ELR (cell line): ENCODE data around the gene BCKDK.

Source experiments
- DNase-seq: peaks from one replicate; pipeline ENCODE4 v3.0.0-alpha.2; 2015; ENCODE audit warnings: low read depth

BCKDK gene

DNA sequence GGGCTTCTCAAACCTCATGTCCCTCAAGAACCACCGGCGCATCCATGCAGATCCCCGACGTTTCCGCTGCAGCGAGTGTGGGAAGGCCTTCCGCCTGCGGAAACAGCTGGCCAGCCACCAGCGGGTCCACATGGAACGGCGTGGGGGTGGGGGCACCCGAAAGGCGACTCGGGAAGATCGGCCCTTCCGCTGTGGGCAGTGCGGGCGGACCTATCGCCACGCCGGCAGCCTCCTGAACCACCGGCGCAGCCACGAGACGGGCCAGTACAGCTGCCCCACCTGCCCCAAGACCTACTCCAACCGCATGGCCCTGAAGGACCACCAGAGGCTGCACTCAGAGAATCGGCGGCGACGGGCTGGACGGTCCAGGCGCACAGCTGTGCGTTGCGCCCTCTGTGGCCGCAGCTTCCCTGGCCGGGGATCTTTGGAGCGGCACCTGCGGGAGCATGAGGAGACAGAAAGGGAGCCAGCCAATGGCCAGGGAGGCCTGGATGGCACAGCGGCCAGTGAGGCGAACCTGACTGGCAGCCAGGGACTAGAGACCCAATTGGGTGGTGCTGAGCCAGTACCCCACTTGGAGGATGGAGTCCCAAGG lies 28.1 kb upstream of the BCKDK start:
- no peak for DNase-seq

DNA sequence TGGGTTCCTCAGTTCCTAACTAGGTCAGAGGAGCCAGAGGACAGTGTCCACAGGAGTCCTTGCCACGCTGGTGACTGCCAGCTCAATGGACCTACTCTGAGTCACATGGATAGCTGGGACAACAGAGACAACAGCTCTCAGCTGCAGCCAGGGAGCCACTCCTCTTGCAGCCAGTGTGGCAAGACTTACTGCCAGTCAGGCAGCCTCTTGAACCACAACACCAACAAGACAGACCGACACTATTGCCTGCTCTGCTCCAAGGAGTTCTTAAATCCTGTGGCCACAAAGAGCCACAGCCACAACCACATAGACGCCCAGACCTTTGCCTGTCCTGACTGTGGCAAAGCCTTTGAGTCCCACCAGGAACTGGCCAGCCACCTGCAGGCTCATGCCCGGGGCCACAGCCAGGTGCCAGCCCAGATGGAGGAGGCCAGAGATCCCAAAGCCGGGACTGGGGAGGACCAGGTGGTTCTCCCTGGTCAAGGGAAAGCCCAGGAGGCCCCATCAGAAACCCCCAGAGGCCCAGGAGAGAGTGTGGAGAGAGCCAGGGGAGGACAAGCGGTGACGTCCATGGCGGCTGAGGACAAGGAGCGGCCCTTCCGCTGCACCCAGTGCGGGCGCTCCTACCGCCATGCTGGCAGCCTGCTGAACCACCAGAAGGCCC lies 27.3 kb upstream of the BCKDK start:
- DNase-seq, result no peak

DNA sequence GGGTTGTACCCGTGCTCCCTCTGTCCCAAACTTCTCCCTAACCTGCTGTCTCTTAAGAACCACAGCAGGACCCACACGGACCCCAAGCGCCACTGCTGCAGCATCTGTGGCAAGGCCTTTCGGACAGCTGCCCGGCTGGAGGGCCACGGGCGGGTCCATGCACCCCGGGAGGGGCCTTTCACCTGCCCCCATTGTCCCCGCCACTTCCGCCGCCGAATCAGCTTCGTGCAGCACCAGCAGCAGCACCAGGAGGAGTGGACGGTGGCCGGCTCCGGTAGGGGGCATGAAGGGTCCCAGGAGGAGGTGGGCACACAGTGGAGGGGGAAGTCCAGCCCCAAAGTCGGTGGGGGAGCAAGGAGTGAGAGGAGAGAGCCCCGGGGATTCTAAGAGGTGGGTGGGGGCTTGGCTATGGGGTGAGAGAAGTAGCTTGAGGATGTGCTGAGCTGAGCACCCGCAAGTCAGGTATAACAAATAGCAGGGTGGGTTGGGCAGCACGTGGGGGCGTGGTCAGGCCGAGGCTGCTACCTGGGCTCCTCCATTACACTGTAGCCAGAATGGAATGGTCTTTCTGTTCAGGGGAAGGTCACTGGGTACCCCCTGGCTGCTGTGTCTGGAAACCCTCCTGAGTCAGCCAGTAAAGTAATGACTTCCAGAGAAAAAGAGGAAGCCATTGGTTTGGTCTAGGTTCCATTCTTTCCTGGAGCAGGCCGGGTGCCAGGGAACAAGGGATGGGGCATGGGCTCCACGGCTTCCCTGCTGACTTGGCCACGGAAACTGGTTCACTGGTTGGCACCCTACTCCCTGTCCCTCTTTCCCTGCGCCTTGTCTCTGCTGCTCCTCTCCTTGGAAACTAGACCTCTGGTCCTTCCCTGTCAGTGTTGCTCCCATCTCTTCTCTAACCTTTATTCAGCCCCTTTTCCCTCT lies 26.5 kb upstream of the BCKDK start:
- DNase-seq, result no peak

DNA sequence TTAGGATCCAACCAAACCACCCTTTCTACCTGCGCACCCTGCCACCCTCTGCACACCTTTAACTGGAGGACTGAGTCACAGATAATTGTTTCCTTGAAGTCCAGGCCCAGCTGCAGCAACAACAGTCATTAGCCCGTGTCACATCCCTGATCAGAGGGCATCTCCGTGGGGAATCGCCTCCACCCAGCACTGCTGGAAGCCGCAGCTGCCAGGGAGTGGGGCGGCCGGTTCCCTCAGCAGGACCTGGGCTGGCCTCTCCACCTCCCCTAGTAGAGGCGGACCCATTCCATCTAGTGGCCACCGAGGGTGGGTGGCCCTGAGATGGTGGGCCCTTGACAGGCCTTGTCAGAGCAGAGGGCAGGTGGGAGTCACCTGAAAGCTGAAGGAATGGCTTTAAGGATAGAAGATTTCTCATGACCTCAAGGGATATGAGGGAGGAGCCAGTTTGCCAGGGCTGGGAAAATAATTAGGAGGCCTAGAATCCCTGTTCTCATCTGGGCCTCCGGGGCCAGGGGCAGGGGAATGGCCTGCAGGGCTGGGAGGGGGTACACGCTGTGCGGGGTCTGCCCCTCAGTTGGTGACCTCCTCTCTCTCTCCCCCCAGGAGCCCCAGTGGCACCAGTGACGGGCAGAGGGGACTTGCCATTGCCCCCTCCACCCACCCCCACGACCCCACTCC lies 25.7 kb upstream of the BCKDK start:
- DNase-seq, result no peak

DNA sequence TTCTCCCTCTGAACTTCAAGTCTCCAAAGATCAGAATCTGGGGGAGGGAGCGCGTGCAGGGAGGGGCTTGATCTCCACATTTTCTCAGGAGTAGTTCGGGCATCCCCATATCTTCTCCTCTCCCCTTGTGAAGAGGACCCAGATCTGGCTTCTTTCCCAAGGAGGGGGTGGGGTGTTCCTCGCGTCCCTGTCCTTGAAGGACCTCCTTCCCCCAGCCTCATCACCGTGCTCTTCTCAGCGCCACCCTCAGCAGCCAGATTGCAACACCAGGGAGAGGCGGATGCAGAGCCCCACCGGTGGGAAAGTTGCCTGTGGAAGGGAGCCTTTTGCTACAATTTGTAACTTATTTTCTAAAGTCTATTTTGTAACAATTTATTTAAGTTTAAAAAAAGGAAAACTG lies 25.1 kb upstream of the BCKDK start:
- DNase-seq, result no peak

DNA sequence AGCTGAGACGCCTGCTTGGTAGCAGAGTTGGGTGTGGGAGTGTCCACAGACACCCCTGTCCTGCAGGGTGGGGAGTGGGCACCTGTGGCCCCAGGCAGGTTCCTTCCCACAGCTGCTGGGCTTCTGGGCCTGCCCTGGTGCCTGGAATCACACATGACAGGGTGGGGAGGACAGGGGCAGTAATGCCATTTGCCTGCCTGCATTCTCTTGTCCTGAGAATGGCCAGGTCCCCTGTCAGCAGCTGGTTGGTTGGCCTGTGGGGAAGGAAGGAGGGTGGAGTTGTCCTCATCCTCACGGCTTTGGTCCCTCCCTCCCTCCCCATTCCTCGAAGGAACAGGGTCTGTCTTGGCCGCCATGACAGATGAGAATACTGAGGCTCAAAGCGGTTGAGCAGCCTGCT lies 24.6 kb upstream of the BCKDK start:
- DNase-seq, result no peak

DNA sequence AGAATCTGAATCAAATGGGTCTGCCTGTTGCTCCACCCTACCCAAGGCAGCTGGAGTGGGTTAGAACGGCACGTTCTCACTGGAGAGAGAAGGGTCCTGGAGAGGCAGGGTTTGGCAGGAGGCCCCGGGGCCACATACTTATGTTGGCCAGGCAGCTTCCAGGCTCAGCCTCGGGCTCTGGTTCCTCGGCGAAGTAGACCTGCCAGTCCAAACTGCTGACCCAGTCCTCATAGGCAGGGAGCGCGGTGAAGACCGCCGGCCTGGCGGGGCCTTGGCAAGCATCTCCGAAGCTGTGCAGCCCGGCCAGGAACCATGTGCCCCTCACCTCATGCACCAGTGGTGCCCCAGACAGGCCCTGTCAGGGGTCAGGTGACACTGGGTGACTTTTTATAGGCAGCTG lies 24.2 kb upstream of the BCKDK start:
- DNase-seq, result no peak

DNA sequence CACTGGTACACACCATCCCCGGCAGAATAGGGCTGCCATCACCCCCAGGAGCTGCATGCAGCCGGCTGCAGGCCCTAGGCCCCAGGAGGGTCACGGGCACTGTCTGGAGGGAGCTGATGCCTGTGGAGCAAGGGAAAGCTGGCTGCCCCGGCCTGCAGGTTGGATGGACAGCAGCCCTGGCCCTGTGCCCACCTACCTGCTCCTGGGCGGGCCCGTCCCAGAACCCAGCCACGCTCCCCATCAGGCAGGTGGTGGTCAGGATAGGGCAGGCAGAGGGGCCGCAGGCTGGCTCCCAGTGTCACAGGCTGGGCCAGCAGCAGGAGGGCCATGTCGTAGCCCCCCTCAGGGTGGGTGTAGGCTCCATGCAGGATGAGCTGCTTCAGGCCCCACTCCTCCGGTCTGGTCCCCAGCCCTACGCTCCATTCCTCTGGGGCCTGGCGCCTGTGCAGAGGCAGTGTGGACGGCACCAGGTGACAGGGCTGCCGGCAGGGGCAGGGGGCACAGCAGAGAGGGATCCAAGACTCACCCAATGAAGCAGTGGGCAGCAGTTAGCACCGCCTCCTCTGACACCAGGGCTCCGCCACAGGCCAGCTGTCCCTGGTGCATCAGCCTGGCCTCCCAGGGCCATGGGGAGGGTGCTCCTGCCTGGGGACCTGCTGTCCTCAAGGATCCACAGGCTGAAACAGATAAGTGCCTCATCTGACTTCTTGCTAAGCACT lies 23.4 kb upstream of the BCKDK start:
- DNase-seq, result no peak

DNA sequence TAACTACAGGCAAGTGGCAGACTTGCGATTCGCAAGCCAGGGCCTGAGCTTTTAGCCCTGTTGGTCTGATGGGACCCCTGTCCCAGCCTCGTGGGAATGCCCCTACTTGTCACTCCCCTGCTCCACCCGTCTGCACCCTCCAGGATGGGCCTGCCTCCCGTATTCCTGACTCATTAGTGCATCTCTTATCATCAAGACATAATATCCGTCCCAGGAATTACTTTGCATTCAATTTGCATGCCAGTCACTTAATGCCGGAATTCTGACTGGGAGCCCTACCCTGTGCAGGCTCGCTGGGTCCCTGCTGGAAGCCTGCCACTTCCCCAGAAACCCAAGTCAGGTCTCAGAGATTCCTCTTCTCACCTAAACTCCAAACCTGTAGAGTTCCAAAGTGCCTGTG lies 22.8 kb upstream of the BCKDK start:
- peak; percentile 44 for DNase-seq

DNA sequence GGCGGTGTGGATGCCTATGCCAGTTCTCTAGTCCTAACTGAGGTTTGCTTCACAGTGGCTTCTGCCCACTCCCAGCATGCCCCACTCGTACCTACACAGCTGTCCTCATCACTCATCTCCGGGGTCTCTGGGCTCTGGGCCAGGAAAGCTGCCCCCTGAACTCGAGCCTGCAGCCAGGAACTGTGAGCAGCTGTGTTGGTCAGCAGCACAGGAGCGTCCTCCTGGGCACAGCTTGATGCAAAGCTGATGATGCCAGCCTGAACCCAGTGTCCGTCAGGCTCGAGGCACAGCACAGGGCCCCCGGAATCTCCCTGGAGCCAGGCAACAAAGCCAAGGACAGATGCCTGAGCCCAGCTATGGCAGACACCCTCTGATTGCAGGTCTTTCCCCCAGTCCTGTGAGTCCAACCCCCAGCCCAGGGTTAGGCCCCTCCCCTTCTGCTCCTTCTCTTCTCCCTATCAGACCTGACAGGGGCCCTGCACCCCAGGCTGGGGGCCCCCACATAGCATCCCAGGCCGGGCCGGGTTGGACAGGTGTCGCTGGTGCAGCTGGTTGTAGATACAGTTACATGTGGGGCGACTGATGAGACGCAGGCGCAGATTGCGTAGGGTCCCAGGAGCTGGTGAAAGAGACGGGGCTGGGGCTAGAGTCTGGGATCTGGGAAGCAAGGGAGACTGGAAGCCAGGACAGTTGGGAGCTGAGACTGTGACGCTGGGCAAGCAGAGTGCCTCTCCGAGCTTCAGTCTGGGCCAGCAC lies 22.1 kb upstream of the BCKDK start:
- DNase-seq, result no peak

DNA sequence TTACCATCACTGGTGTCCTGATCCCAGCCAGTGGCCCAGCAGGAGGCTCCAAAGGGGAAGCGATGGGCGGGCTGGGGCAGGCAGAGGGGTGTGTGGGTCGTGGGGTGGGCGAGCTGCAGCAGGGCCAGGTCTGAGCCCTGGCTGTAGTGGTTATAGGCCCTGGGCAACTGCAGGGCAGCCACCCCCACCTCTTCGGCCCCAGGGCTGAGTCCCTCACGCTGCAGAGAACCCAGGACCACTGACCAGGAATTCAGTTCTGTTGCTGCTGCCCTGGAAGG lies 21.6 kb upstream of the BCKDK start:
- DNase-seq, result no peak

DNA sequence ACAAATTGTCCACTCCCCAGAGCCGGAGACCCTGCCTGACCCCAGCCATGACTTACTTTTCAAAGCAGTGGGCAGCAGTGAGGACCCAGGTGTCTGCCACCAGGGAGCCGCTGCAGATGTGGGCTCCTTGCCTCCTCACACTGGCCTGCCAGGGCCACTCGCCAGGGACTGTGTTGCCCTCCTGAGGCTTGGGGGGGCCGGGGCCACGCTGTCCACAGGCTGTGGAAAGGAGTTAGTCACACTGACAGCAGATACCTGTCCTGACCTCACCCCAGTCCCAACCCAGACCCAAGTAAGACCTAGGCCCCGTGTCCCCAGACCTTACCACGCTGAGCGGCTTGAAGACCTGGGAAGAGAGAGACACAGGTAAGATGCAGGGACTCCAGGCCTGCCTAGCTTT lies 20.7 kb upstream of the BCKDK start:
- DNase-seq, result no peak

DNA sequence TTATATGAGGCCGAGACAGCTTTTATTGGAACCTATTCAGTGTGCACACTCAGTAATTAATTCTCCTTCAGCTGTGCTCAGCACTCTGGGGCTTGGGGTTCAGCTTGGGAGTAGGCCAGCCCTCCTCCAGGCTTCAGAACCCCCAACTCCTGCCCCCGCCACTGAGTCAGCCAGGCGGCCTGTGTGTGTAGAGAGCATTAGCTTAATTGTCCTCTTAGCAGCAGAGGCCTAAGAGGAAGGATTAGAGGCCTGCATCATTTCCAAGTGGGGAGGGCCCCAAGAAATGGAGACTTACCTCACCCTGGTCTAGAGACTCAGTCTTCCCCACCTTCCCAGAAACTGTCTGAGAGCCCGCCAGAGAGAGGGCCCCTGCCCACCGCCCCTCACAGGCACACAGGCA lies 20.2 kb upstream of the BCKDK start:
- DNase-seq, result no peak

DNA sequence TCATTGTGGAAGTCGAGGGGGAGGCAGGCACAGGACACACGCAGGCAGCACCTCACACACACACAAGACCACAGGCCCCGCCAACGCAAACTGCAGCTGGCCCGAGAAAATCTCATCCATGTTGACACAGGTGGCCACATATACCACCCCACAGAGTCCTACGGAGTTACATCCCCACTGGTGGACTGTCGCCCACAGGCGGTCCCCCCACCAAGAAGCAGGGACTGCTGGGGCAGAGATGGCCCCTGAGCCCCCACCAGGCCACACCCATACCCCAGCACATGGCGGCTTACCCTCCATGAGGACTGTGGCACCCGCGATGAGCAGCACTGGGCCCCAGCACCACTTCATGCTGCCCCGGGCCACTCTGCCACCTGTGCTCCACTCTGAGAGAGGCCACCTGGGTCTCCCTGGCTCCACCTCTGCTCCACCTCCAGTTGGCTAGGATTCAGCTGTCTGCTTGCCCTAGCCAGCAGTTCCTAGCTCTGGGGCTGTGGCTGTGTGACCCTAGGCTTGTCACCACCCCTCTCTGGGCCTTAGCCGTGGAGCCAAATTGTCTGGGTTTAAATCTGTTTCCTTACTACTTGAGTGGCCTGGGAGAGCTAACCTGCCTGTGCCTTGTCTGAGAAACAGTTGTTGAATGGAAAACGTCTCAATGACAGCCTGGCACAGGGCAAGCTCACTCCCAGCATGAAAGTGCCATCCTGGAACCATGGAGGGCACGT lies 19.6 kb upstream of the BCKDK start, which contains the start of gene PRSS53:
TSS of gene PRSS53 (minus strand) at position 485 of the 725 bp plus-strand sequence. CDS start at position 351, 134 bp downstream.
- no peak for DNase-seq

DNA sequence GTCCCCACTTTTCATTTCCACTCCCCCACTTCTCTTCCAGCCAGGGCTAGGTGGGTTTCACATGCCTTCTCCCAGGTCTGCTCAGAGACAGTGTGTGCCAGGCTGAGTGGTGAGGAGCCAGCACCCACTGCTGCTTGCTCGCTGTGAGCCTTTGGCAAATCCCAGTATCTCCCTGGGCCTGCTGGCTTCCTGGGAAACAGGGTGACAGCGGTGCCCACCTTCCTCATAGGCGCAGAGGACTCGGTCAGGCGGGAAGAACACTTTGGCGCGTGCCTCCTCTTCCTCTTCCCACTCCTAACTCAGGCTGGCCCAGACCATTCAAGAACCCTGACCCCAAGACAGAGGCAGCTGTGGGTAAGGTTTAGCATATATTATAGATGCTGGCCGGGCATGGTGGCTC lies 19.0 kb upstream of the BCKDK start:
- no peak for DNase-seq

DNA sequence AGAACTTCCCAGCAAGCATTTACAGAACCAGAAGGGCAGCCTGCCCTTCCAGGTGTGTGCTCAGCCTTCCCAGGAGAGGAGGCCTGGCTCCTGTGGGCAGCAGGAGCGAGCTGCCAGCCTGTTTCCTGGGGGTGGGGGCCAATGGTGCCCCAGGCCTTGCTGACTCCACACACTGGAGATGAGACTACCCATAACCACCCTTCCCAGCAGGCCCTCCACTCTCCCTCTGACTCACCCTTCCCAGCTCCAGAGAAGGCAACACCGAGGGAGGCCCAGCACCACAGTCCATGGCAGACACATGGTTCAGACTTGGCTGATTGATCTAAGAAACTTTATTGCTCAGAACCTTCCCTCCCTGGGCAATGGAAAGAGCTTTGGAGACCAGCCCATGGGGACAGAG lies 17.6 kb upstream of the BCKDK start:
- DNase-seq, result peak; percentile 77

DNA sequence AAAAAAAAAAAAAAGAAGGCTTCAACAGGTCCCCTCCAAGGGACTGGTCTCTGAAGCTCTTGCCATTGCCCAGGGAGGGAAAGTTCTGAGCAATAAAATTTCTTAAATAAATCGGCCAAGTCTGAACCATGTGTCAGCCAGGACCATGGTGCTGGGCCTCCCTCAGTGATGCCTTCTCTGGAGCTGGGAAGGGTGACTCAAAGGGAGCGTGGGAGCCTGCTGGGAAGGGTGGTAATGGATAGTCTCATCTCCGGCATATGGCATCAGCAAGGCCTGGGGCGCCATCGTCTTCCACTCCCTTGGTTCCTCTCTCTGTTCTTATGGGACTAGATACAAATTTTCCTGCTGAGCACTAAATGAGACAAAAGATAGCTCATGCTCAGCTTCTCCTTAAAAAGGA lies 15.9 kb upstream of the BCKDK start:
- DNase-seq, result peak; percentile 76

DNA sequence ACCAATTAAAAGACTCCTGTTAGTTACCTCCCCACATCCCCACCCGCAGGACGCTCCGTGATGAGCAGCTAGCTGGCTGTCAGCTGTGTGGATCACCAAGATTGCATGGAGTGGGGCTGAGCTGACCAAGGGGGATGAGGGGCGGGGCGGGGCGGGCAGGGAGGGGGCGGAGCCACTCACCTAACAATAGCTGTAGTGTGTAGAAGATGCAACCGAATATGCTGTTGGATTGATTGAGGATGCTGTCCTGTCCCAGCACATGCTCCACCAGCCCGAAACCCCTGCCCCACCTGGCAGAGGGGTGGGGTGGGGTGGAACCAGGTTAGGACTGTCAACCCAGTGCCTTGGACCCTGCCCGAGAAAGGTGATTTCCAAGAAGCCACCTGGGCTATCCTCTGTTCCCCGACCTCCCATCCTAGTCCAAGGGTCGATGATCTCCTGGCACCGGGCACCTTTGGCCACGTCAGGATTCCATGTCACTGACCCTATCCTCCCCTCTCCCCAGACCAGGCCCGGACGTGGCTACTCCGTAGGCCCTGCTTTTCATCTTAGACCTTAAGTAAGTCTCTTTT lies 15.0 kb upstream of the BCKDK start:
- peak; percentile 64 for DNase-seq

DNA sequence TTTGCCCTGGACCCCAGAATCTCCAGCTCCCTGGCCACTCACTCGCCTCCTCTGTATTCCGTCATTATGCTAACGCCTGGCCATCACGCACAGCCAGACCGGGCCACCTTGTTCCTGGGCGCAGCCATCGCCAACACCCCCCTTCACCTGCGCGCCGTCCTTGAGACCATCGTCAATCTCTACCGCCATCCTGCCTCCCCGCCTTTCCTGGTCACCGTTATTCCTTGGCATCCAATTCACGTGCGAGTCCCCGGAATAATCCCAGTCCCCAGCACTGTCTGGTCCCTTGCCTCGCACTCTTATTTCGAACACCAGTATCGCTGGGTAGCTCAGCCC lies 14.1 kb upstream of the BCKDK start:
- peak; percentile 35 for DNase-seq

DNA sequence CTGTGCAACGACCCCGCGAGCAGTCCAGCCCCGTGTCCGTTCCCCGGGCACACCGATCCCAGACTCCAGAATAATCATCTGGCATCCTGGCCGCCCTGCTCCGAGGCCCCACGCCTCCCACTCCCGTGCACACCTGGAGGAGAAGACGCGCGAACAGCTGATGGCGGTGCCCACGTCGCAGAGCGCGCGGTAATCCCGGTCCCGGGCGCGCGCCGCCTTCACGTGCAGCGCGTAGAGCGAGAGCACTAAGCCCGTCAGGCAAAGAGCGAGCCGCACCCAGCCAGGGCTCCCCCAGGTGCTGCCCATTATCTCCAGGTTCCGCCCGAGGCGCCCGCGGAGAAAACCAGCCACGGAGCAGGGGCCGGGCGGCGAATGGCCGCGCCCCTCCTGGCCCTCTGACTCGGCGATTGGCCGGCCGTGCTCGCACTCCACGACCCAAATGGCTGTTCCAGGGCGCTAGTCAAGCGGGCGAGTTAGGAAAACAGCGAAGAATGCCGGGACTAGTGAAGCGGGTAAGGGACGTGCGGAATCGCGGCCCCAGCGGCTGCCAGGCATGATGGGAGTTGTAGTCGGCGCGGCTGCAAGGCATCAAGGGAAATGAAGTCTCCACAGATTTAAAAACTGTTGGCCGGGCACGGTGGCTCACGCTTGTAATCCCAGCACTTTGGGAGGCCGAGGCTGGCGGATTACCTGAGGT lies 13.6 kb upstream of the BCKDK start, which contains the start of gene VKORC1:
TSS of gene VKORC1 (minus strand) at position 374 of the 697 bp plus-strand sequence. CDS start at position 306, 68 bp downstream.
- DNase-seq, result peak; percentile 99
